ENCODE data around the gene PEX5L. TPM values are rescaled to one million over a fixed set of nuclear protein-coding genes. Genes with fewer than 3 reads are reported as not detected.

Gene PEX5L
- total and polyA plus RNA-seq, 10 of the 15 experiments (the other 5 are each of a cell fraction or from before 2014, with no cell fraction given) = 0.11 to 17.0 (median 0.50) TPM

DNA sequence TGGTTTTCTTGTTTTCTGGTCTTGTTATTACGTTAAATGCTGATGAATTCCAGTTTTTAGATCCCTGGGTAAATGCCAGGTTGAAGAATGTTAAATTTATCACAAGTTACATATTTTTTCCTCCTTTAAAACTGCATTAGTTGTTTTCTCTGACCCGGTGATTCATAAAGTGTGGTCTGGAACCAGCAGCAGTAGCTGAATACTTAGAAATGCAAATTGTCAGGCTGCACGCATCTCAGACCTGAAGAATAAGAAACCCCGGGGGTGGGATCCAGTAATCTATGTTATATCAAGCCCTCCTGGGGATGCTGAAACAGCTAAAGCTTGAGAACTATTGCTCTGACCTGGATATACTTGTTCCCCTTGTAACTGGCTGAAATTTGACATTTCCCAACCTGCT is 69.1 kb downstream of the PEX5L start (continued):
- no peak for TF ChIP-seq MEF2A (IDR thresholded peaks at IDR 0.05; ENCODE audit: insufficient read depth, low read depth, low read length)
- TF ChIP-seq RAD21 (IDR thresholded peaks at IDR 0.05; ENCODE audit: insufficient read depth, low read depth, low read length) = no peak
- TF ChIP-seq, protein P1, sequence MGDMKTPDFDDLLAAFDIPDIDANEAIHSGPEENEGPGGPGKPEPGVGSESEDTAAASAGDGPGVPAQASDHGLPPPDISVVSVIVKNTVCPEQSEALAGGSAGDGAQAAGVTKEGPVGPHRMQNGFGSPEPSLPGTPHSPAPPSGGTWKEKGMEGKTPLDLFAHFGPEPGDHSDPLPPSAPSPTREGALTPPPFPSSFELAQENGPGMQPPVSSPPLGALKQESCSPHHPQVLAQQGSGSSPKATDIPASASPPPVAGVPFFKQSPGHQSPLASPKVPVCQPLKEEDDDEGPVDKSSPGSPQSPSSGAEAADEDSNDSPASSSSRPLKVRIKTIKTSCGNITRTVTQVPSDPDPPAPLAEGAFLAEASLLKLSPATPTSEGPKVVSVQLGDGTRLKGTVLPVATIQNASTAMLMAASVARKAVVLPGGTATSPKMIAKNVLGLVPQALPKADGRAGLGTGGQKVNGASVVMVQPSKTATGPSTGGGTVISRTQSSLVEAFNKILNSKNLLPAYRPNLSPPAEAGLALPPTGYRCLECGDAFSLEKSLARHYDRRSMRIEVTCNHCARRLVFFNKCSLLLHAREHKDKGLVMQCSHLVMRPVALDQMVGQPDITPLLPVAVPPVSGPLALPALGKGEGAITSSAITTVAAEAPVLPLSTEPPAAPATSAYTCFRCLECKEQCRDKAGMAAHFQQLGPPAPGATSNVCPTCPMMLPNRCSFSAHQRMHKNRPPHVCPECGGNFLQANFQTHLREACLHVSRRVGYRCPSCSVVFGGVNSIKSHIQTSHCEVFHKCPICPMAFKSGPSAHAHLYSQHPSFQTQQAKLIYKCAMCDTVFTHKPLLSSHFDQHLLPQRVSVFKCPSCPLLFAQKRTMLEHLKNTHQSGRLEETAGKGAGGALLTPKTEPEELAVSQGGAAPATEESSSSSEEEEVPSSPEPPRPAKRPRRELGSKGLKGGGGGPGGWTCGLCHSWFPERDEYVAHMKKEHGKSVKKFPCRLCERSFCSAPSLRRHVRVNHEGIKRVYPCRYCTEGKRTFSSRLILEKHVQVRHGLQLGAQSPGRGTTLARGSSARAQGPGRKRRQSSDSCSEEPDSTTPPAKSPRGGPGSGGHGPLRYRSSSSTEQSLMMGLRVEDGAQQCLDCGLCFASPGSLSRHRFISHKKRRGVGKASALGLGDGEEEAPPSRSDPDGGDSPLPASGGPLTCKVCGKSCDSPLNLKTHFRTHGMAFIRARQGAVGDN (IDR thresholded peaks at IDR 0.05) = 0 out of 2 replicates have a peak, but pooled peaks have one; percentile 14
- TF ChIP-seq FOXM1 (IDR thresholded peaks at IDR 0.05; ENCODE audit: low read depth, low read length) = no peak
- TF ChIP-seq, protein P2, sequence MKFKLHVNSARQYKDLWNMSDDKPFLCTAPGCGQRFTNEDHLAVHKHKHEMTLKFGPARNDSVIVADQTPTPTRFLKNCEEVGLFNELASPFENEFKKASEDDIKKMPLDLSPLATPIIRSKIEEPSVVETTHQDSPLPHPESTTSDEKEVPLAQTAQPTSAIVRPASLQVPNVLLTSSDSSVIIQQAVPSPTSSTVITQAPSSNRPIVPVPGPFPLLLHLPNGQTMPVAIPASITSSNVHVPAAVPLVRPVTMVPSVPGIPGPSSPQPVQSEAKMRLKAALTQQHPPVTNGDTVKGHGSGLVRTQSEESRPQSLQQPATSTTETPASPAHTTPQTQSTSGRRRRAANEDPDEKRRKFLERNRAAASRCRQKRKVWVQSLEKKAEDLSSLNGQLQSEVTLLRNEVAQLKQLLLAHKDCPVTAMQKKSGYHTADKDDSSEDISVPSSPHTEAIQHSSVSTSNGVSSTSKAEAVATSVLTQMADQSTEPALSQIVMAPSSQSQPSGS (IDR thresholded peaks at IDR 0.05; ENCODE audit: low read length) = peak; percentile 34; the same call in 1 of the 2 replicates
- 0 out of 2 replicates have a peak, but pooled peaks have one; percentile 16 for TF ChIP-seq TAF1 (IDR thresholded peaks at IDR 0.05; ENCODE audit: borderline replicate concordance, low read depth, low read length)
- TF ChIP-seq KLF5 (IDR thresholded peaks at IDR 0.05; ENCODE audit: partially characterized antibody) = no peak
- TF ChIP-seq POU2F2 (IDR thresholded peaks at IDR 0.05; ENCODE audit: borderline replicate concordance, low read depth, low read length) = peak; percentile 98
- TF ChIP-seq EZH2 (IDR thresholded peaks at IDR 0.05; ENCODE audit: borderline replicate concordance, control insufficient read depth, low read depth, low read length) = no peak
- TF ChIP-seq MEF2B (IDR thresholded peaks at IDR 0.05; ENCODE audit: partially characterized antibody, poor library complexity, severe bottlenecking) = peak; percentile 35
- TF ChIP-seq GATAD2B (conservative IDR thresholded peaks at IDR 0.05; ENCODE audit: low read depth) = no peak
- TF ChIP-seq SP1 (IDR thresholded peaks at IDR 0.05; ENCODE audit: low read depth, low read length) = peak; percentile 65
- TF ChIP-seq, protein P3, sequence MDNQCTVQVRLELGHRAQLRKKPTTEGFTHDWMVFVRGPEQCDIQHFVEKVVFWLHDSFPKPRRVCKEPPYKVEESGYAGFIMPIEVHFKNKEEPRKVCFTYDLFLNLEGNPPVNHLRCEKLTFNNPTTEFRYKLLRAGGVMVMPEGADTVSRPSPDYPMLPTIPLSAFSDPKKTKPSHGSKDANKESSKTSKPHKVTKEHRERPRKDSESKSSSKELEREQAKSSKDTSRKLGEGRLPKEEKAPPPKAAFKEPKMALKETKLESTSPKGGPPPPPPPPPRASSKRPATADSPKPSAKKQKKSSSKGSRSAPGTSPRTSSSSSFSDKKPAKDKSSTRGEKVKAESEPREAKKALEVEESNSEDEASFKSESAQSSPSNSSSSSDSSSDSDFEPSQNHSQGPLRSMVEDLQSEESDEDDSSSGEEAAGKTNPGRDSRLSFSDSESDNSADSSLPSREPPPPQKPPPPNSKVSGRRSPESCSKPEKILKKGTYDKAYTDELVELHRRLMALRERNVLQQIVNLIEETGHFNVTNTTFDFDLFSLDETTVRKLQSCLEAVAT (IDR thresholded peaks at IDR 0.05) = 0 out of 2 replicates have a peak, but pooled peaks have one; percentile 26
- TF ChIP-seq SREBF2 (IDR thresholded peaks at IDR 0.05; ENCODE audit: low read length) = no peak
